Mesodermal cell (in vitro differentiated cells): ENCODE results near the gene GTPBP1.

Experiments
- H3K27ac ChIP-seq: 2 replicates; pipeline ENCODE4 v1.7.0; 2013; ENCODE audit warnings: mild to moderate bottlenecking, low read depth, low read length, moderate library complexity; ENCODE audit not compliant: severe bottlenecking
- H3K36me3 ChIP-seq: 2 replicates; pipeline ENCODE4 v1.7.1; 2013; ENCODE audit warnings: mild to moderate bottlenecking, low read length, moderate library complexity; ENCODE audit not compliant: control insufficient read depth, insufficient read depth
- H3K4me1 ChIP-seq: one replicate; pipeline ENCODE4 v1.7.1; 2013; ENCODE audit warnings: mild to moderate bottlenecking, low read length; ENCODE audit not compliant: insufficient read depth, control insufficient read depth, poor library complexity, severe bottlenecking
- H3K4me3 ChIP-seq: 2 replicates; pipeline ENCODE4 v1.7.0; 2013; ENCODE audit warnings: low read length, control low read depth, mild to moderate bottlenecking; ENCODE audit not compliant: insufficient read depth, poor library complexity, severe bottlenecking; ENCODE audit errors: extremely low read depth
- H3K9me3 ChIP-seq: 2 replicates; pipeline ENCODE4 v1.7.1; 2013; ENCODE audit warnings: mild to moderate bottlenecking, low read length, moderate library complexity; ENCODE audit not compliant: control insufficient read depth
- WGBS, 2 experiments: methylation state at CpG; one replicate each; pipeline ENCODE4 v1.1.5; 2013; ENCODE audit warnings: missing lambda C conversion rate in 2 of 2; ENCODE audit not compliant: insufficient coverage in 2 of 2; 5-methylcytosine and 5-hydroxymethylcytosine counted together

The GTPBP1 gene

GRCh38 chr22:38760477-38761201, 54.9 kb downstream of the GTPBP1 start:
- Histone ChIP-seq H3K36me3 (no peaks in the 10 kb centered on the region), H3K27ac (no peak overlapping the region), H3K4me3 (no peak overlapping the region), H3K4me1 (peaks cover 20% of the 10 kb centered on the region), H3K9me3 (no peaks in the 10 kb centered on the region)
- WGBS, 2 experiments = 71 to 76% methylated on average over 4 to 9 of the region's 12 CpGs

- H3K4me3 ChIP-seq = no peak overlapping the region
- H3K36me3 ChIP-seq = no peaks in the 10 kb centered on the region
- 89 to 90% methylated on average over 12 to 20 of the region's 20 CpGs for WGBS, 2 experiments
Observed at GRCh38 chr22:38761202-38762162, 55.7 kb downstream of the GTPBP1 start.

GRCh38 chr22:38762551-38762983, 56.8 kb downstream of the GTPBP1 start:
- H3K9me3 ChIP-seq = no peaks in the 10 kb centered on the region
- no peak overlapping the region for H3K4me3 ChIP-seq
- H3K36me3 ChIP-seq = no peaks in the 10 kb centered on the region
- peaks cover 8% of the 10 kb centered on the region for H3K4me1 ChIP-seq
- WGBS, 2 experiments = 74 to 79% methylated on average over 7 to 9 of the region's 11 CpGs
- H3K27ac ChIP-seq = no peak overlapping the region

More at GRCh38 chr22:38761202-38762162, 55.7 kb downstream of the GTPBP1 start:
- Histone ChIP-seq H3K27ac (no peak overlapping the region), H3K4me1 (peaks cover 19% of the 10 kb centered on the region), H3K9me3 (no peaks in the 10 kb centered on the region)

DNA sequence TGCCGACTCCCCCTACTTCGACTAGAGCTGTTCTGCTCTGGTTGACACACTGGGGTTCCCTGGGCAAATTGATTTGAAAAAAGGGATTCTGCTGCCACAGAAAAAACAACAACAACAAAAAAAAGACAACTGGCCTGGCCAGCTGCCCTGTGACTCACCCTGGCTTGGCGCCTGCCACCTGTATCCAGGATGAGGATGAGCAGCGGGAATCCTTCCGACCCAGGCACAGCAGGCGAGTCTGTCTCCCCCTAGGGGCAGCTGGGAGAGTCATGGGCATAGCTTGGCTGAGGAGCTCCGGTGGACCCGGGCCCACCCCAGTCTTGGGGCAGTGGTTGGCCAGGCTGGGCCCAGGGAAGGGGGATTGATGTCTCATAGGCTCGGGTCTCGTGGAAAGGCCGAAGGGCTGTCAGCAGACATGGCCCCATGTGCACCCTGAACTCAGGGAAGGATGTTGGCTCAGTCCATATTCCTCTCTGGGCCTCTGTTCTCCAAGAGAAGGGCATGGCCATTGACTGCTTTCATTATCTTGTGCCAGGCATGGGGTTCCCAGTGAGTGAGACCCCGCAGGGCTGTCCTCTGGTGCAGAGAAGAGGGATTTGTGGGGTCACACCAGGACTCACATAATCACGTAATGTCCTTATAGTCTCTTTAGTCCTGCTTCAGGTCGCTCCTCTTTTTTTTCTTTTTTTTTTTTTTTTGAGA, 60.5 kb downstream of the GTPBP1 start:
- WGBS, 2 experiments = 53 to 57% methylated on average over 11 to 12 of the region's 14 CpGs

GRCh38 chr22:38767313-38767712, 61.6 kb downstream of the GTPBP1 start:
- H3K4me1 ChIP-seq = no peaks in the 10 kb centered on the region
- H3K27ac ChIP-seq = no peak overlapping the region
- no peaks in the 10 kb centered on the region for H3K9me3 ChIP-seq
- 83 to 89% methylated on average over 6 to 8 of the region's 9 CpGs for WGBS, 2 experiments
- H3K36me3 ChIP-seq = no peaks in the 10 kb centered on the region
- no peak overlapping the region for H3K4me3 ChIP-seq

More for the DNA sequence above, 60.5 kb downstream of the GTPBP1 start:
- Histone ChIP-seq H3K36me3 (no peaks in the 10 kb centered on the region), H3K9me3 (no peaks in the 10 kb centered on the region), H3K4me1 (no peaks in the 10 kb centered on the region), H3K27ac (no peak overlapping the region), H3K4me3 (no peak overlapping the region)

- no peaks in the 10 kb centered on the region for H3K36me3 ChIP-seq
- WGBS, 2 experiments = 87 to 89% methylated on average over 11 of the region's 11 CpGs
- no peak overlapping the region for H3K27ac ChIP-seq
- no peaks in the 10 kb centered on the region for H3K9me3 ChIP-seq
- no peak overlapping the region for H3K4me3 ChIP-seq
- H3K4me1 ChIP-seq = no peaks in the 10 kb centered on the region
Observed at GRCh38 chr22:38768036-38768435, 62.3 kb downstream of the GTPBP1 start.

DNA sequence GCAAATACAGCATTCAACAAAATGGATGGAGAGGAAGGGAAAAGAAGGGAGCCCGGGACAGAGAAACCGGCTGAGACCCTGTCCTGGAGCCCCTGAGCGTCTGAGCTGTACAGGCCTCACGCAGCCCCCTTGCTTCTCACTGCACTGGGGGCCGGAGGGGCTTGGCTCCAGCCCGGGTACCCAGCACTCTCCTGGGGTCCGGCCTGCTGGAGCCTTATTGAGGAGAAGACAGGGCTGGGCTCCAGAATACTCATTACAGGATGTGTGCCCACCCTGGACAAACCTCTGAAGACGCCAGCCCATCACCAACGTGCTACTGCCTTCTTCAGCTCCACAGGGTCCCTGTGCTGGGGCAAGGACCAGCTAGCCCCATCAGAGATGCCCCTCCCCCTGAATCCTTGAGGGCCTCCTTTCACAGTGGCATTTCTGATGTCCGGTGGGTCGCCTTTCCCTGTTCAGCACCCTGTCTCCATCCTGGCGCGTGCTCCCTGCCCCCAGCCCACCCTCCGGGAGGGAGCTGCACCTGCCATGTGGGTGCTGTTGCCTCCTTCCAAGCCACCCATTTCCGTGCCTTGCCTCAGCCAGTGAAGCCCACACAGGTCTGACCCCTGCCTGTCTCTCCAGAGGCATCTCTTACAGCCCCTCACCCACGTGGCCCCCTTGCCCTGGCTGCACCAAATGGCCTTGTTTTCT, 64.7 kb downstream of the GTPBP1 start:
- Histone ChIP-seq H3K4me3 (no peak overlapping the region), H3K36me3 (no peaks in the 10 kb centered on the region), H3K4me1 (peaks cover 6% of the 10 kb centered on the region), H3K9me3 (no peaks in the 10 kb centered on the region), H3K27ac (no peak overlapping the region)
- 86 to 87% methylated on average over 13 to 16 of the region's 16 CpGs for WGBS, 2 experiments

DNA sequence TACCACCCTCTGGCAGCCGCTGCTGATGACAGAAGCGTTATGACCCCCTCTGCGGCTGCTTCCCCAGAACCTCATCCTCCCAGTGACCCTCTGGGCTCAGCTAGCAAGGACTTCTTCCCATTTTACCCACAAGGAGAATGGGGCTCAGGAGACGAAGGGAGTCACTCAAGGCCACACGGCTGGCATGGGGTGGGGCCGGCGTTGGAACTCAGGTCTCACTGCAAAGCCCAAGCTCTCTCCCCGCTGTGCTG, 66.8 kb downstream of the GTPBP1 start:
- Histone ChIP-seq H3K4me1 (peaks cover 6% of the 10 kb centered on the region), H3K4me3 (no peak overlapping the region), H3K27ac (no peak overlapping the region), H3K36me3 (no peaks in the 10 kb centered on the region), H3K9me3 (no peaks in the 10 kb centered on the region)
- 87 to 91% methylated on average over 8 of the region's 8 CpGs for WGBS, 2 experiments

DNA sequence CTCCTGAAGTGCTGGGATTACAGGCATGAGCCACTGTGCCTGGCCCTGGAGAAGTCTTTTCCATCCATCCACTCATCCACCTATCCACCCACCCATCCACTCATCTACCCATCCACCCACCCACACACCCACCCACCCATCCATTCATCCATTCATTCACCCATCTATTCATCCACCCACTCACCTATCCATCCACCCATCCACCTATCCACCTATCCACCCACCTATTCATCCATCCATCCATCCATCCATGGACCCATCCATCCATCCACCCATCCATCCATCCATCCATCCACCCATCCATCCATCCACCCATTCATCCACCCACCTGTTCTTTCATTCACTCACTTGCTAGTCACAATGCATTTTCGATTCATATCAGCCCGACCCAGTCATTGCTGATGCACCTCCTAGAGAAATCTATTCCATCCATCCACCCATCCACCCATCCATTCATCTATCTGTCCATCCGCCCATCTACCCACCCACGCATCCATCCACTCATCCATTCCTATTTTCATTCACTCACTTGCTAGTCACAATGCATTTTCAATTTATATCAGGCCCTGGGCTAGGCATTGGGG, 67.7 kb downstream of the GTPBP1 start:
- 95 to 98% methylated on average over 4 of the region's 4 CpGs for WGBS, 2 experiments
- Histone ChIP-seq H3K27ac (no peak overlapping the region), H3K4me1 (peaks cover 6% of the 10 kb centered on the region), H3K4me3 (no peak overlapping the region), H3K36me3 (no peaks in the 10 kb centered on the region), H3K9me3 (no peaks in the 10 kb centered on the region)
